SK-N-SH (cell line): ENCODE results near the gene CYBA. TPM values are rescaled to one million over a fixed set of nuclear protein-coding genes. Genes with fewer than 3 reads are reported as not detected.

ENCODE experiments used
- CTCF ChIA-PET: fragments of 300-600, 350-600 bp; formaldehyde crosslinking; extraction: SDS; loops from one replicate; lab custom pipeline; 2021; lab: Yijun Ruan, JAX
- POLR2A ChIA-PET: fragments of 350-600 bp; sonication (Branson Sonifier 250); formaldehyde crosslinking; extraction: SDS; loops from one replicate; lab custom pipeline; 2020; ENCODE audit warnings: antibody characterized with exemption, inconsistent platforms; lab: Yijun Ruan, JAX
- DNase-seq: peaks from one replicate; pipeline ENCODE4 v3.0.0; 2012
- H2AFZ ChIP-seq: fragments of 200-600 bp; sonication (generic); 2 replicates; pipeline ENCODE4 v1.8.1; 2016; ENCODE audit warnings: antibody characterized with exemption, mild to moderate bottlenecking, low read depth
- H3F3A ChIP-seq: fragments of 200-600 bp; sonication (generic); replicated peaks from 2 replicates; pipeline ENCODE3; 2016; ENCODE audit warnings: antibody characterized with exemption, mild to moderate bottlenecking; ENCODE audit not compliant: insufficient read depth
- H3K27ac ChIP-seq, 2 experiments: fragments of 200-500 bp in 1 of 2; fragments of 200-600 bp in 1 of 2; sonication (Bioruptor generic) in 1 of 2; sonication (generic), shearing (Covaris generic) in 1 of 2; 2 replicates each; pipeline versions ENCODE4 v1.5.1 to v1.6.1; 2014 to 2016; ENCODE audit warnings: low read depth in 2 of 2, inconsistent platforms in 1 of 2, low read length in 1 of 2, mild to moderate bottlenecking in 1 of 2, mixed read lengths in 1 of 2
- H3K27me3 ChIP-seq: fragments of 200-600 bp; sonication (generic), shearing (Covaris generic); 2 replicates; pipeline ENCODE4 v1.6.1; 2016; ENCODE audit warnings: mixed run types; ENCODE audit not compliant: insufficient read depth
- H3K36me3 ChIP-seq, 2 experiments: fragments of 200-500 bp in 1 of 2; fragments of 200-600 bp in 1 of 2; sonication (Bioruptor generic) in 1 of 2; sonication (generic) in 1 of 2; replicated peaks in 1 of 2; 2 replicates each; pipeline versions ENCODE3 to v1.5.1; 2014 to 2016; ENCODE audit warnings: low read length in 1 of 2, mild to moderate bottlenecking in 1 of 2; ENCODE audit not compliant: insufficient read depth in 2 of 2, control insufficient read depth in 1 of 2
- H3K4me1 ChIP-seq, 2 experiments: fragments of 200-500 bp in 1 of 2; fragments of 200-600 bp in 1 of 2; sonication (Bioruptor generic) in 1 of 2; sonication (generic), shearing (Covaris generic) in 1 of 2; 2 replicates each; pipeline versions ENCODE4 v1.5.1 to v1.6.1; 2014 to 2016; ENCODE audit warnings: low read depth in 1 of 2, low read length in 1 of 2, mixed run types in 1 of 2; ENCODE audit not compliant: insufficient read depth in 2 of 2, control insufficient read depth in 1 of 2
- H3K4me2 ChIP-seq: fragments of 200-600 bp; sonication (generic), shearing (Covaris generic); 2 replicates; pipeline ENCODE4 v1.6.1; 2017; ENCODE audit warnings: mixed run types
- H3K4me3 ChIP-seq, 2 experiments: fragments of 200-500 bp in 1 of 2; fragments of 200-600 bp in 1 of 2; sonication (Bioruptor generic) in 1 of 2; sonication (generic), shearing (Covaris generic) in 1 of 2; 2 replicates each; pipeline versions ENCODE4 v1.5.1 to v1.8.1; 2014 to 2016; ENCODE audit warnings: low read depth in 2 of 2, inconsistent platforms in 1 of 2, low read length in 1 of 2, mild to moderate bottlenecking in 1 of 2, mixed read lengths in 1 of 2, moderate library complexity in 1 of 2
- H3K79me2 ChIP-seq: fragments of 200-600 bp; sonication (generic); 2 replicates; pipeline ENCODE4 v1.8.1; 2017; ENCODE audit warnings: mild to moderate bottlenecking; ENCODE audit not compliant: insufficient read depth
- H3K9ac ChIP-seq: fragments of 200-600 bp; sonication (generic); 2 replicates; pipeline ENCODE4 v1.6.1; 2017; ENCODE audit warnings: mixed run types
- H3K9me2 ChIP-seq: fragments of 200-600 bp; sonication (generic); 2 replicates; pipeline ENCODE4 v1.6.1; 2017; ENCODE audit warnings: mixed run types
- H3K9me3 ChIP-seq: fragments of 200-600 bp; sonication (generic); 2 replicates; pipeline ENCODE4 v1.6.1; 2017; ENCODE audit warnings: mixed run types, mild to moderate bottlenecking, moderate library complexity
- H4K20me1 ChIP-seq: fragments of 200-600 bp; sonication (generic); 2 replicates; pipeline ENCODE4 v1.6.1; 2017; ENCODE audit warnings: mild to moderate bottlenecking, mixed run types; ENCODE audit not compliant: insufficient read depth
- CTCF ChIP-seq: fragments of 200-600 bp; sonication (generic); IDR thresholded peaks from 2 replicates; pipeline ENCODE4 v1.6.1; 2017; ENCODE audit warnings: antibody characterized with exemption, mild to moderate bottlenecking, moderate library complexity
- ELF1 ChIP-seq: IDR thresholded peaks from 2 replicates; pipeline ENCODE4 v1.4.0; 2012
- EZH2phosphoT487 ChIP-seq: fragments of 200-600 bp; sonication (generic); IDR thresholded peaks from 2 replicates; pipeline ENCODE4 v1.6.1; 2017; ENCODE audit warnings: low read depth, mixed run types, mild to moderate bottlenecking, antibody characterized with exemption, moderate library complexity, borderline replicate concordance
- FOSL2 ChIP-seq: IDR thresholded peaks from 2 replicates; pipeline ENCODE4 v1.4.0; 2012; ENCODE audit warnings: low read depth, mild to moderate bottlenecking, moderate library complexity, borderline replicate concordance
- FOXJ3 ChIP-seq: sonication (generic); formaldehyde crosslinking; IDR thresholded peaks from 2 replicates; pipeline ENCODE4 v1.5.1; 2020; ENCODE audit warnings: mild to moderate bottlenecking, missing genetic modification reagents
- GABPA ChIP-seq: IDR thresholded peaks from 2 replicates; pipeline ENCODE4 v1.4.0; 2012; ENCODE audit warnings: low read depth, mild to moderate bottlenecking
- JUND ChIP-seq: IDR thresholded peaks from 2 replicates; pipeline ENCODE4 v1.4.0; 2012
- MEF2A ChIP-seq: IDR thresholded peaks from 2 replicates; pipeline ENCODE4 v1.4.0; 2012; ENCODE audit warnings: low read depth, borderline replicate concordance
- MXI1 ChIP-seq: IDR thresholded peaks from 2 replicates; pipeline ENCODE4 v1.6.1; 2012; ENCODE audit warnings: mild to moderate bottlenecking, low read depth, low read length, improper control_type of control experiment
- POLR2AphosphoS5 ChIP-seq: IDR thresholded peaks from 2 replicates; pipeline ENCODE4 v1.6.1; 2012; ENCODE audit warnings: low read depth, low read length
- RCOR1 ChIP-seq: fragments of 150-350 bp; IDR thresholded peaks from 2 replicates; pipeline ENCODE4 v1.6.1; 2017; ENCODE audit warnings: antibody characterized with exemption, low read length
- SMC3 ChIP-seq: IDR thresholded peaks from 2 replicates; pipeline ENCODE4 v1.6.1; 2012; ENCODE audit warnings: low read depth, low read length, improper control_type of control experiment
- TEAD4 ChIP-seq: IDR thresholded peaks from 2 replicates; pipeline ENCODE4 v1.4.0; 2012; ENCODE audit warnings: mild to moderate bottlenecking, borderline replicate concordance; ENCODE audit not compliant: insufficient read depth
- USF1 ChIP-seq: IDR thresholded peaks from 2 replicates; pipeline ENCODE4 v1.4.0; 2012; ENCODE audit warnings: low read depth, borderline replicate concordance
- WGBS: methylation state at CpG from one replicate; pipeline ENCODE4 v1.1.6; 2017; ENCODE audit warnings: low lambda C conversion rate; 5-methylcytosine and 5-hydroxymethylcytosine counted together
- polyA plus RNA-seq, 3 experiments: library from polyadenylated mRNA; depleted of rRNA; stranded (reverse); fragments of >200 nt; gene quantifications; 2 replicates each; pipeline ENCODE4 v1.2.3, GENCODE V29; 2012
- TF ChIP-seq, protein P1 (sequence below): IDR thresholded peaks from 2 replicates; pipeline ENCODE4; 2012
- TF ChIP-seq, protein P2 (sequence below): IDR thresholded peaks from 2 replicates; pipeline ENCODE4 v1.6.1; 2012; ENCODE audit warnings: mild to moderate bottlenecking, low read depth, low read length, moderate library complexity
- TF ChIP-seq, protein P3 (sequence below): fragments of 150-350 bp; IDR thresholded peaks from 2 replicates; pipeline ENCODE4 v1.6.1; 2017; ENCODE audit warnings: antibody characterized with exemption, low read length, low read depth, borderline replicate concordance
- TF ChIP-seq, protein P4 (sequence below): IDR thresholded peaks from 2 replicates; pipeline ENCODE4 v1.4.0; 2012; ENCODE audit warnings: low read depth

Gene CYBA
- polyA plus RNA-seq, 1 of the 3 experiments (the other 2 are of a cell fraction), result 176 TPM

GRCh38 chr16:88681084-88681680 lies 30.3 kb upstream of the CYBA start:
- peak; percentile 41 for DNase-seq
- Histone ChIP-seq H4K20me1 (no peaks in the 10 kb centered on the region), H2AFZ (no peak overlapping the region), H3K4me3 (no peak overlapping the region), H3K9me2 (no peaks in the 10 kb centered on the region), H3K79me2 (no peaks in the 10 kb centered on the region), H3F3A (peaks cover 5% of the 10 kb centered on the region), H3K27ac (no peak overlapping the region), H3K27me3 (no peaks in the 10 kb centered on the region), H3K4me1 (peaks cover 5 to 10% of the 10 kb centered on the region in 2 experiments; a peak in 2 of 4 replicates), H3K9ac (no peak overlapping the region), H3K4me2 (no peak overlapping the region), H3K9me3 (no peaks in the 10 kb centered on the region), H3K36me3 (no peaks in the 10 kb centered on the region)
- CTCF ChIA-PET, result interaction anchor here (1.8 kb wide), 1 partner anchor 28 kb away, joined by 3 read pairs; no protein-coding TSS in a partner anchor
- POLR2A ChIA-PET, result no interaction called here
- WGBS, result 61% methylated on average over 15 of the region's 31 CpGs
- TF ChIP-seq TEAD4 (no peak), MXI1 (no peak), MEF2A (no peak), CTCF (peak; percentile 26; the same call in 1 of the 2 replicates)

DNA sequence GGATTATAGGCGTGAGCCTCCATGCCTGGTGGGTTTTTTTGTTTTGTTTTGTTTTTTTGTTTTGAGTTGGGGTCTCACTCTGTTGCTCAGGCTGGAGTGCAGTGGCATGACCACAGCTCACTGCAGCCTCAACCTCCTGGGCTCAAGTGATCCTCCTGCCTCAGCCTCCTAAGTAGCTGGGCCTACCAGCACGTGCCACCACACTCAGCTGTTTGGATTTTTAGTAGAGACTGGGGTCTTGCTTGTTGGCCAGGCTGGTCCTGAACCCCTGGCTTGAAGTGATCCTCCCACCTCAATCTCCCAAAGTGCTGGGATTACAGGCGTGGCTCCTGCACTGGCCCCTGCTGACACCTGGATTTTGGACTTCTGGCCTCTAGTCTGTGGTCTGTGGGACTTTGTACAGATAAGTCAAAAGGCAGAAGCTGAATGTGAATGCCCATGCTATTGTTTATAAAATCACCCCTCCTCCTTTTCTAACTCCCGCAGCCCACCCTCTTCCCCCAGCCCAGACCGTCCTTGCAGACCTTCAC lies 29.8 kb upstream of the CYBA start:
- ChIA-PET CTCF (interaction anchor here (1.8 kb wide), 1 partner anchor 27 kb away, joined by 3 read pairs; no protein-coding TSS in a partner anchor), POLR2A (no interaction called here)
- Histone ChIP-seq H3K9me3 (no peaks in the 10 kb centered on the region), H3K4me1 (peaks cover 0 to 7% of the 10 kb centered on the region in 2 experiments; a peak in 1 of 4 replicates), H3K4me3 (no peak overlapping the region), H3K4me2 (no peak overlapping the region), H3K36me3 (no peaks in the 10 kb centered on the region), H3K9ac (no peak overlapping the region), H3K79me2 (no peaks in the 10 kb centered on the region), H3K27me3 (no peaks in the 10 kb centered on the region), H3K9me2 (no peaks in the 10 kb centered on the region), H4K20me1 (no peaks in the 10 kb centered on the region), H2AFZ (no peak overlapping the region), H3K27ac (no peak overlapping the region), H3F3A (peaks cover 5% of the 10 kb centered on the region)
- no peak for DNase-seq
- WGBS, result 88% methylated on average over 5 of the region's 5 CpGs
- TF ChIP-seq, protein P1, sequence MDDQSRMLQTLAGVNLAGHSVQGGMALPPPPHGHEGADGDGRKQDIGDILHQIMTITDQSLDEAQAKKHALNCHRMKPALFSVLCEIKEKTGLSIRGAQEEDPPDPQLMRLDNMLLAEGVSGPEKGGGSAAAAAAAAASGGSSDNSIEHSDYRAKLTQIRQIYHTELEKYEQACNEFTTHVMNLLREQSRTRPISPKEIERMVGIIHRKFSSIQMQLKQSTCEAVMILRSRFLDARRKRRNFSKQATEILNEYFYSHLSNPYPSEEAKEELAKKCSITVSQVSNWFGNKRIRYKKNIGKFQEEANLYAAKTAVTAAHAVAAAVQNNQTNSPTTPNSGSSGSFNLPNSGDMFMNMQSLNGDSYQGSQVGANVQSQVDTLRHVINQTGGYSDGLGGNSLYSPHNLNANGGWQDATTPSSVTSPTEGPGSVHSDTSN, result no peak
- no peak for TF ChIP-seq EZH2phosphoT487
- TF ChIP-seq, protein P2, sequence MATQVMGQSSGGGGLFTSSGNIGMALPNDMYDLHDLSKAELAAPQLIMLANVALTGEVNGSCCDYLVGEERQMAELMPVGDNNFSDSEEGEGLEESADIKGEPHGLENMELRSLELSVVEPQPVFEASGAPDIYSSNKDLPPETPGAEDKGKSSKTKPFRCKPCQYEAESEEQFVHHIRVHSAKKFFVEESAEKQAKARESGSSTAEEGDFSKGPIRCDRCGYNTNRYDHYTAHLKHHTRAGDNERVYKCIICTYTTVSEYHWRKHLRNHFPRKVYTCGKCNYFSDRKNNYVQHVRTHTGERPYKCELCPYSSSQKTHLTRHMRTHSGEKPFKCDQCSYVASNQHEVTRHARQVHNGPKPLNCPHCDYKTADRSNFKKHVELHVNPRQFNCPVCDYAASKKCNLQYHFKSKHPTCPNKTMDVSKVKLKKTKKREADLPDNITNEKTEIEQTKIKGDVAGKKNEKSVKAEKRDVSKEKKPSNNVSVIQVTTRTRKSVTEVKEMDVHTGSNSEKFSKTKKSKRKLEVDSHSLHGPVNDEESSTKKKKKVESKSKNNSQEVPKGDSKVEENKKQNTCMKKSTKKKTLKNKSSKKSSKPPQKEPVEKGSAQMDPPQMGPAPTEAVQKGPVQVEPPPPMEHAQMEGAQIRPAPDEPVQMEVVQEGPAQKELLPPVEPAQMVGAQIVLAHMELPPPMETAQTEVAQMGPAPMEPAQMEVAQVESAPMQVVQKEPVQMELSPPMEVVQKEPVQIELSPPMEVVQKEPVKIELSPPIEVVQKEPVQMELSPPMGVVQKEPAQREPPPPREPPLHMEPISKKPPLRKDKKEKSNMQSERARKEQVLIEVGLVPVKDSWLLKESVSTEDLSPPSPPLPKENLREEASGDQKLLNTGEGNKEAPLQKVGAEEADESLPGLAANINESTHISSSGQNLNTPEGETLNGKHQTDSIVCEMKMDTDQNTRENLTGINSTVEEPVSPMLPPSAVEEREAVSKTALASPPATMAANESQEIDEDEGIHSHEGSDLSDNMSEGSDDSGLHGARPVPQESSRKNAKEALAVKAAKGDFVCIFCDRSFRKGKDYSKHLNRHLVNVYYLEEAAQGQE, result no peak
- TF ChIP-seq, protein P3, sequence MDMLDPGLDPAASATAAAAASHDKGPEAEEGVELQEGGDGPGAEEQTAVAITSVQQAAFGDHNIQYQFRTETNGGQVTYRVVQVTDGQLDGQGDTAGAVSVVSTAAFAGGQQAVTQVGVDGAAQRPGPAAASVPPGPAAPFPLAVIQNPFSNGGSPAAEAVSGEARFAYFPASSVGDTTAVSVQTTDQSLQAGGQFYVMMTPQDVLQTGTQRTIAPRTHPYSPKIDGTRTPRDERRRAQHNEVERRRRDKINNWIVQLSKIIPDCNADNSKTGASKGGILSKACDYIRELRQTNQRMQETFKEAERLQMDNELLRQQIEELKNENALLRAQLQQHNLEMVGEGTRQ, result no peak
- TF ChIP-seq, protein P4, sequence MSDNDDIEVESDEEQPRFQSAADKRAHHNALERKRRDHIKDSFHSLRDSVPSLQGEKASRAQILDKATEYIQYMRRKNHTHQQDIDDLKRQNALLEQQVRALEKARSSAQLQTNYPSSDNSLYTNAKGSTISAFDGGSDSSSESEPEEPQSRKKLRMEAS, result no peak
- no peak for TF ChIP-seq JUND
- no peak for TF ChIP-seq ELF1
- TF ChIP-seq MEF2A, result no peak
- TF ChIP-seq SMC3, result no peak
- TF ChIP-seq FOXJ3 (CRISPR knock-in tag), result no peak
- no peak for TF ChIP-seq MXI1
- TF ChIP-seq GABPA, result no peak
- no peak for TF ChIP-seq TEAD4
- no peak for TF ChIP-seq POLR2AphosphoS5
- TF ChIP-seq RCOR1, result no peak
- TF ChIP-seq USF1, result no peak
- no peak for TF ChIP-seq FOSL2
